ENCODE measurements around the gene TNNI3K. TPM values are rescaled to one million over a fixed set of nuclear protein-coding genes. Genes with fewer than 3 reads are reported as not detected.

Gene TNNI3K
- total RNA-seq, 1 donor, result 1.3 TPM

DNA sequence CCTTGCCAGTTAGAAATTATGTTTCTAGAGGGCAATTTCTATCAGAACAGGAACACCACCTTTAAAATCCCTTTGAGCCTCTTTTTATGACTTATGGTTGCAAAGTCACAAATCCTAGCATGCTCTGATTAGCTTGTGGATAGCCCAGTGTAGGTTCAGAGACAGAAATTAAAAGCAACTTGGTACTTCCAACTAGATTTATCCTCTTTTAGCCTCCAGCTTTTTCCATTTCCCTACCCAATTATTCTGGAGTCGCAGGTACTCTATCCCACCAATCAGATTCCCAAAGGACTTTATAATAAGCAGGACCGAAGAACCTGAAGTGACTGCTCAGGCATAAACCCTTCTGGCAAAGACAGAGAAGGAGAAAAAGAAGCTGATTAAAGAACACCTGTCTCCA lies 310.6 kb downstream of the TNNI3K start:
- DNase-seq (ENCODE audit: low read depth), result no peak

GRCh38 chr1:74548961-74549750 lies 314.0 kb downstream of the TNNI3K start:
- no peak for DNase-seq (ENCODE audit: low read depth)
- TF ChIP-seq, protein P1, sequence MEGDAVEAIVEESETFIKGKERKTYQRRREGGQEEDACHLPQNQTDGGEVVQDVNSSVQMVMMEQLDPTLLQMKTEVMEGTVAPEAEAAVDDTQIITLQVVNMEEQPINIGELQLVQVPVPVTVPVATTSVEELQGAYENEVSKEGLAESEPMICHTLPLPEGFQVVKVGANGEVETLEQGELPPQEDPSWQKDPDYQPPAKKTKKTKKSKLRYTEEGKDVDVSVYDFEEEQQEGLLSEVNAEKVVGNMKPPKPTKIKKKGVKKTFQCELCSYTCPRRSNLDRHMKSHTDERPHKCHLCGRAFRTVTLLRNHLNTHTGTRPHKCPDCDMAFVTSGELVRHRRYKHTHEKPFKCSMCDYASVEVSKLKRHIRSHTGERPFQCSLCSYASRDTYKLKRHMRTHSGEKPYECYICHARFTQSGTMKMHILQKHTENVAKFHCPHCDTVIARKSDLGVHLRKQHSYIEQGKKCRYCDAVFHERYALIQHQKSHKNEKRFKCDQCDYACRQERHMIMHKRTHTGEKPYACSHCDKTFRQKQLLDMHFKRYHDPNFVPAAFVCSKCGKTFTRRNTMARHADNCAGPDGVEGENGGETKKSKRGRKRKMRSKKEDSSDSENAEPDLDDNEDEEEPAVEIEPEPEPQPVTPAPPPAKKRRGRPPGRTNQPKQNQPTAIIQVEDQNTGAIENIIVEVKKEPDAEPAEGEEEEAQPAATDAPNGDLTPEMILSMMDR (IDR thresholded peaks at IDR 0.05; ENCODE audit: insufficient read depth, low read depth, low read length), result no peak
- no peak overlapping the region for H3K4me3 ChIP-seq (ENCODE audit: low read depth, low read length)

More for the DNA sequence above, 310.6 kb downstream of the TNNI3K start:
- H3K4me3 ChIP-seq (ENCODE audit: low read depth, low read length), result no peak overlapping the region
- TF ChIP-seq, protein P1 (IDR thresholded peaks at IDR 0.05; ENCODE audit: insufficient read depth, low read depth, low read length), result no peak

DNA sequence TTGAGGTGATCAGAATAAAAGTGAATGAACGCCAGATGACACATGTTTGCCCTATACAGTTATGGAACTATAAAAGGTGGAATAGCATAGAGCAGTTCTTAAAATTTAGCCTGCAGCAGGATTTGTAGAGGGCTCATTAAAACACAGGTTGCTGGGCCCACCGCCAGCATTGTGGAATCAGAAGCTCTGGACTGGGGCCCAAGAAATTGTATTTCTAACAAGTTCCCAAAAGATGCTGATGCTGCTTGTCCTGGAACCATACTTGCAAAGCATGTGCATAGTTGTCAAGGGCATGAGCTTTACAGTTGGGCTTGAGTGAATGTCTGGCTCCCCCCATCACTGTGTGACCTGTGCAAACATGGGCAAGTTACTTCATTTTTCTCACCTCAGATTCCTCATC lies 314.7 kb downstream of the TNNI3K start:
- TF ChIP-seq, protein P1 (IDR thresholded peaks at IDR 0.05; ENCODE audit: insufficient read depth, low read depth, low read length), result no peak
- DNase-seq (ENCODE audit: low read depth), result no peak
- H3K4me3 ChIP-seq (ENCODE audit: low read depth, low read length), result no peak overlapping the region

GRCh38 chr1:74570797-74571492 lies 335.8 kb downstream of the TNNI3K start:
- no peak for DNase-seq (ENCODE audit: low read depth)
- no peak overlapping the region for H3K4me3 ChIP-seq (ENCODE audit: low read depth, low read length)
- TF ChIP-seq, protein P1 (IDR thresholded peaks at IDR 0.05; ENCODE audit: insufficient read depth, low read depth, low read length), result no peak

- TF ChIP-seq, protein P1 (IDR thresholded peaks at IDR 0.05; ENCODE audit: insufficient read depth, low read depth, low read length), result no peak
- H3K4me3 ChIP-seq (ENCODE audit: low read depth, low read length), result no peak overlapping the region
- DNase-seq (ENCODE audit: low read depth), result no peak
Observed at GRCh38 chr1:74571493-74571800, 336.3 kb downstream of the TNNI3K start.

GRCh38 chr1:74571891-74572290 lies 336.7 kb downstream of the TNNI3K start:
- H3K4me3 ChIP-seq (ENCODE audit: low read depth, low read length), result no peak overlapping the region
- DNase-seq (ENCODE audit: low read depth), result no peak
- TF ChIP-seq, protein P1 (IDR thresholded peaks at IDR 0.05; ENCODE audit: insufficient read depth, low read depth, low read length), result no peak
